HG03442 (cell line): ENCODE data around the gene NRP1.

Source experiments
- ATAC-seq: cut with Tn5 transposase; IDR thresholded peaks from one replicate; pipeline ENCODE4 v1.9.1; 2021; ENCODE audit warnings: mild to moderate bottlenecking, moderate library complexity; ENCODE audit not compliant: unreplicated experiment

Gene NRP1

GRCh38 chr10:33293531-33294170 lies 40.8 kb downstream of the NRP1 start:
- ATAC-seq: no peak

GRCh38 chr10:33293076-33293475 lies 41.4 kb downstream of the NRP1 start:
- no peak for ATAC-seq

- no peak for ATAC-seq
Measured at GRCh38 chr10:33291053-33291592, 43.3 kb downstream of the NRP1 start.

- no peak for ATAC-seq
Measured at GRCh38 chr10:33290321-33291052, 44.0 kb downstream of the NRP1 start.

GRCh38 chr10:33289776-33290175 lies 44.7 kb downstream of the NRP1 start:
- no peak for ATAC-seq

- ATAC-seq: no peak
Measured at GRCh38 chr10:33288127-33288526, 46.3 kb downstream of the NRP1 start.

GRCh38 chr10:33287112-33287511 lies 47.4 kb downstream of the NRP1 start:
- ATAC-seq: no peak

GRCh38 chr10:33286157-33286934 lies 48.1 kb downstream of the NRP1 start:
- no peak for ATAC-seq

GRCh38 chr10:33284945-33285344 lies 49.5 kb downstream of the NRP1 start:
- ATAC-seq: no peak

GRCh38 chr10:33279811-33280602 lies 54.5 kb downstream of the NRP1 start:
- ATAC-seq: no peak

GRCh38 chr10:33279276-33279675 lies 55.2 kb downstream of the NRP1 start:
- no peak for ATAC-seq

GRCh38 chr10:33278198-33278597 lies 56.3 kb downstream of the NRP1 start:
- no peak for ATAC-seq

- no peak for ATAC-seq
Measured at GRCh38 chr10:33277135-33277536, 57.3 kb downstream of the NRP1 start.

GRCh38 chr10:33276282-33276923 lies 58.1 kb downstream of the NRP1 start:
- no peak for ATAC-seq

- ATAC-seq: no peak
Measured at GRCh38 chr10:33274096-33274785, 60.2 kb downstream of the NRP1 start.

- no peak for ATAC-seq
Measured at GRCh38 chr10:33273295-33274002, 61.0 kb downstream of the NRP1 start.

- ATAC-seq: no peak
Measured at GRCh38 chr10:33272635-33273034, 61.8 kb downstream of the NRP1 start.

GRCh38 chr10:33271969-33272583 lies 62.4 kb downstream of the NRP1 start:
- no peak for ATAC-seq

GRCh38 chr10:33270971-33271370 lies 63.5 kb downstream of the NRP1 start:
- ATAC-seq: no peak
